GM21515 (cell line): Measurements from ENCODE around the gene SKAP1.

ENCODE experiments used
- ATAC-seq: cut with Tn5 transposase; IDR thresholded peaks from one replicate; pipeline ENCODE4 v1.9.1; 2021; ENCODE audit not compliant: unreplicated experiment

The SKAP1 gene

GRCh38 chr17:48179071-48179945 is 250.7 kb downstream of the SKAP1 start:
- ATAC-seq, result no peak

DNA sequence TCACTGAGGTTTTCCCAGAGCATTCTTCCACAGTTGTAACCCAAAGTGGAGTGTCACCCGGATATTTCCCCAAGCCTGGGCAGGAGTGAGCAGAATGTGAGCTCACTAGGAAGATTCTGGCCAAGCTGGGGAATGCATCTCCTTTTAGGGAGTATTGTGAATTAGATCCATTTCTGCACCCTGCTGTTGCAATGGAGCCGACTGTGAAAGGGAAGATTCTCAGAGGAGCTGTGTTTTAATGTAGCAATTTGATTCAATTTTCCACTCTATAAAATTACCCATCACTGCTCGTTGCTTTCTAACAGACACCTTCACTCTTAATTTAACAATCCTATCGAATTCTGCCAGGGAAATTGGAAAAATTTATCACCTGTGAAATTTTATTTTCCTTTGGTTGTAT is 251.7 kb downstream of the SKAP1 start:
- no peak for ATAC-seq

DNA sequence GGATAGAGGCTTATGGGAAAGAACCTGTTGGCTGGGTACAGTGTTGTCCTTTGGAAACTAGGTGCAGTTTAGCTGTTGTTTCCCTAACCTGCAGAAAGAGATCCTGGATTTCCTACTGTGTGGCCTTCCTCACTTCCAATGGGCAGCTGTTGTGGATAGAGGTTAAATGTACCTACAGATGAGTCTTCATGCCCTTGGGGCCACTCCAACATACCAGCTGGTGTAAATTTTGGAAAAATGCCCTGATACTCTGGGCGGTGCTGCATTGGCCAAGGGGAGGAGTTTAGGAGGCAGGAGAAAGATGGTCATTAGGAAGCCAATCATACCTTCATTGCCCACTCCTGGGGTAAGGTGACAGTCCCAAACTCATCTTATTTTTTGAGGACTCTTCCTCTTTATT is 252.2 kb downstream of the SKAP1 start:
- no peak for ATAC-seq

GRCh38 chr17:48176471-48176855 is 253.6 kb downstream of the SKAP1 start:
- ATAC-seq, result no peak

DNA sequence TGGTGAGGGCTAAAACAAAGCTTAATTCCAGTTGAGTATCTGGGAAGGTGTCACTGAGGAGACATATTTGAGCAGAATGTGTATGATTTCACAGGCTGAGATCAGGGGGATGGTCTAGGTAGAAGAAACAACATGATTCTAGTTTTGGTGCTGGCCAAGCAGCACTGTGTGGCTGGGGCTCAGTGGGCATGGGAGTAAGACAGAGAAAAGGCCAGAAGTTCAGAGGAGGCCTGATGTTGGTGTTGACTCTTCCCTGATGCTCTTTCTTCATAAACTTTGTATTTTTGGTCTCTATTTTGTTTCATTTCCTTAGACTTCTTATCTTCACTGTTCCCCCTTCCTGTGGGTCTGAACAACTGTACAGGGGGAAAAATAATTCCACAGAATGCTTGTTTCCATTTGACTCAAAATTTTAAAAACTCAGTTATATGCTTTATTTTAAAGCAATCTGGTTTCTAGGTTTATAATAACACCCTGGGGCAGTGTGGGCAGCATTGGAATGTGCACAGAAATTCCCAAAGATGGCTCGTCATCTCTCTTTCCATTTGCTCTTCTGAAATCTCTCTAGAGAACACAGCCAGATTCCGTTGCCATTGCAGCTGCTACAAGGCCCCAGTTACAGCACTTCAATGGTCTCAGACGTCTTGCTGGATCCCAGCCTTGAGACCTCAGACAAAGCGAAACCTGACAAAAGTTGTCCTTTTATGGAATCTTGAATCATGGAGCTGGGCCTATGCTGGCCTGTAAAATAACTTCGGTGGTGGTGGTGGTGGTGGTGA is 254.1 kb downstream of the SKAP1 start:
- ATAC-seq, result no peak

- ATAC-seq, result no peak
These were observed 255.0 kb downstream of the SKAP1 start for GRCh38 chr17:48174833-48175523.

DNA sequence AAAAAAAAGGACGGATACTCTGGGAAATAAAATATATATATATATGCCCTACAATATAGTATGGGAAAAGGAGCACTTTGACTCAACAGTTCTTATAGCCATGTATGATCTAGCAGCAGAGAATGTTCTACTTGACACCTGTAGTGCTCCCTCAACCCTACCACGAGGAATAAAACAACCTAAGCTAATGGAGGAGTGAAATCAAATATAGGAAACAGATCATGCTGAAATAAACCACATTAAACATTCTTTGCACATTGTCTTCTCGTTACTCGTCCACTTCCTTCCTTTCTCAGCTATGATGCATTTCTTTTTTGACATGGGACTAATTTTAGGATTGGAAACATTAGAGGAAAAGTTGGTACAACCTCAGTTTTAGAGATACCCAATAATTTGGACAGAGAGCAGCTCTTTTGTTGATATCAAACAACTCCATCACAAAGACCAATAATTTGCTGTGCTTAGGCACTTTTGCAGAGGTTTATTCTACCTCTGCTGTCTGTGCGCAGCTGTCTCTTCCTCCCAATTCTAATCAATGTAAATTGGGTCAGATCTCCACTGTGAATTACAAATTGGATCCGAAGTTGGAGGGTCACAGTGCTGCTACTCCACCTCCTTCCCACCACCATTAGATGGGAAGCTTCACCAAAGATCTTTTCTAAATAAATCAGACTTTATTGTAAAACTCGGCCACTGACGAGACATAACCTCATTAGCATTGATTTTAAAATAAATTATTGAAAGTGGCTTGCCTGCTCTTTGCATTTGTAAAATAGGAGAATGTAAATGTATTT is 256.6 kb downstream of the SKAP1 start:
- ATAC-seq, result no peak

DNA sequence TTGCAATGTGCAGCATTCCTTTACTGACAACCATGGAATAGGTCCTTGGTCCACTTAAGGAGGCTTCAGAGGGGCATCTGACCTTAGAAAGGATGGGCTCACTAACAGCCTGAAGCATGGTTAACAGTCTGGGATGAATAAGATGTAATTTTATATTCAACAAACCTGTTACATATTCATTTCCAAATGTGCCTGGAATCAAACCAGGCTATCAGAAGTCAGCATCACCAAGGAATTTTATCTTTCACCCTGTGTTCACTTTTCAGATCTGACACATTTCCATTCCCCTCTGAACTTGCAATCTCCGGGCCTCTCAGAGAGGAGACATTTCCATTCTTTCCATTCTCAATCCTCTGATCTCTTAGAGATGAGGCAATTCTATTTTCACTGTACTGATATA is 260.1 kb downstream of the SKAP1 start:
- ATAC-seq, result no peak

- no peak for ATAC-seq
These were observed 266.2 kb downstream of the SKAP1 start for GRCh38 chr17:48163809-48164208.

DNA sequence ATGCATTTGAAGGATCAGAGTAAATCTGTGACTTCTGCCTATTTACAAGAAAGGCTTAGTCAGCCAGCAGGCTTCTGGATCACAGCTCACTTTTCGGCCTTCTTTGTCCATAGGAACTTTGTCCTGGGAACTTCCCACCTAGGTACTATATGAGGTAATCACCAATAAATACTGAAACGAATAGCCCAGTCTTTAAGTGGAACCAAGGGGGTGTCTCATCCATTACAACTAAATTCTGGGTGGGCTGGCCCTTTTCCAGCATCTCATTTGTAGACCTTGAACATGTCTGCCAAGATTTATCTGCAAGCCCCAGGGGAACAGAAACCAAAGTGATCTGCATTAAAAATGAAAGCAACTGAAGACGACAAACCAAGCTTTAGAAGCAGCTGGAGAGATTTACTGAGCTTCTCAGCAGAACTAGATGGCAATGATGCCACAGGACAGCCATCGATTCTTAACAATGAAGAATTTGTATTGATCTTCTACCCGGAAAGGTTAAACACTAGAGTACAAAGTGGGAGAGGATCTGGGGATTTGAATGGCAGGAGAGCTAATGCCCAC is 267.0 kb downstream of the SKAP1 start:
- ATAC-seq, result no peak

DNA sequence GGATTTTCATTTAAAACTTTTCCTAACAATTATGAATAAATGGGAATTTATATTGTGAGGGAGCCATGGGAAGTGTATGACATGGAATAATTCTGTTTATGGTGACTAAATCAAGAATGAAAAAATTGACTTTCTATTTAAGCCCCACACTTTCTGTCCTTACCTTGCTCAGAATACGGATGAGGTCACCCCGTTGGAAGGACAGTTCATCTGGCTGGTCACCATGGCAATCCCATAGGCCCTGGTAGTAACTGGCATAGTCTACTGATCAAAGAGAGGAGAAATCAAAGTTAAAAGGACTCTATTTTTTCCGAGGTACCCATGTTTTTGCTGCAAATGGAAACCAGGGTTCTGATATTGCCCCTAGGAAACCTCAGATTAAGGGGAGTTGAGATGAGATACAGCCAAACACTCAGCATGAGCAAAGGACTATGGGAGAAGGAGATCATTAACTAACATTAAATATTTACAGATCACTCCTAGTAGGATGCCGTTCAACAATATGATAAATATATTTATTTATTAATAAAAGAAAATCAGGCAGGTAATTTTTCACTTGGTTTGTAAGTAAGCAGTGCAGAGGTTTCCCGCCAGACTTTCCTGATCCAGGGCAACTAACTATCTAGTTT is 267.6 kb downstream of the SKAP1 start:
- ATAC-seq, result no peak

DNA sequence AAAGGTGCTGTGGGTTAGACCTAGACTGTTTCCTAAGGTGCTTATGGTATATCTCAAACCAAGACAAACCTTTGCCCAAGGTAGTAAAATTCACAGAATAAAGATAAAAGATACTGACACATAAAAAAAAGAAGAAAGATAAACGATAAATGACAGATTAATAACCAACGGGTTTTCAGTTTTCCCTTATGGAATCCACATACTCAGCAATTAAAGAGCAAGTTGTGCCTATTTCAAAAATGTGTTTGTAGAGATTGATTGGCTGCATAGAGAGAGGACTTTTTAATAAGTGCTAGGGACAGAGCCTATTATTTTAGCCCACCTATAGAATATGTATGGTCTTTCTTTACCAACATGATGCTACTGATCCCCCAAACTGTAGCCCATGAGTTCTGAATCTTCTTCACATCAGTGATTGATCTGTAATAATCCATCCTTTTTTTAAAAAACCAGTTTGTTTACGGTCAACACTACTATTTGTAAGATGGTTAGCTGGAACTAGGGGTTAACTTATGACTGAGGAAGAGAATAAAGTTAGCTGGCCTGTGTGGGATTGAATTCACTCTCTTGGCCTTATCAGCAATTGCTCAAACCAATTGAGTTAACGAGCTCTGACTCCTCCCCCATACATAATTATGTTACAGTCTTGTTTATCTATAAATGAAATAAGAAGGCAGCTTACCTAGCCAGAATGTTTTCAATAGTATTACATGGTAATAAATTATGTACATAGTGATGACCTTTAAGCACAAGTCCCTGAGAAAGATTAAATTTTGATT is 268.7 kb downstream of the SKAP1 start:
- no peak for ATAC-seq

DNA sequence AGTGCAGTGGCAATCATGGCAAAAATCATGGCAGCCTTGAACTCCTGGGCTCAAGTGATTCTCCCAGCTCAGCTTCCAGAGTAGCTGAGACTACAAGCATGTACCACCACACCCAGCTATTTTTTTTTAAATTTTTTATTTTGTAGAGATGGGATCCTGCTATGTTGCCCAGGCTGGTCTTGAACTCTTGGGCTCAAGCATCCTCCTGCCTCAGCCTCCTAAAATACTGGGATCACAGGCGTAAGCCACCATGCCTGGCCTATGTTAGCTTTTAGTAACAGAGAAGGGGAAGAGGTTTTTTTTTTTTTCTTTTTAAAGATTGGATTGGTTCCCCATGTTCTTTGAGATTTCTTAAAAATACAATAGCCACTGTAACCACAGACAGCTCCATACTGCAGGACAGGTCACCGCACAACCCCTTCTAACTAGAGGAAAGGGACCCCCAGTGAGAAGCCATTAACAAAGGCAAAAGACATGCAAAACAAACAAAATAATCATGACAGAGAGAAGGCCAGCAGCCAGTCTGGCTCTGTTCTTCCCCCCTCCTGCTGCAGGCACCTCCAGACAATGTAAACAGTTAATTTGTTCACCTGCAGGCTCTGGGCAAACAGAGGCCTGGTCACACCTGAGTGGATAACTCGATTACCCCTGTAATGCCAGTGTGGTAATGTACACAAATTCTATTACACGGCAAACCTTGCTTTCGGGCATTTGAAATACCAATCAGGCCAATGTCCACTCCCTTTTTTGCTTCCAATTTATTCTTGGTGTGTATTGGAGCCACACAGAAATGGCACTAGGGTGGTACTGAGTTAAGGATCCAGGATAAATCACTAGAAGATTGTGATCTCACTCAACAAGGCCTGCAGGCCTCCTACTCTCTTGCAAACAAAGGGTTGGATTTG is 269.6 kb downstream of the SKAP1 start:
- no peak for ATAC-seq

DNA sequence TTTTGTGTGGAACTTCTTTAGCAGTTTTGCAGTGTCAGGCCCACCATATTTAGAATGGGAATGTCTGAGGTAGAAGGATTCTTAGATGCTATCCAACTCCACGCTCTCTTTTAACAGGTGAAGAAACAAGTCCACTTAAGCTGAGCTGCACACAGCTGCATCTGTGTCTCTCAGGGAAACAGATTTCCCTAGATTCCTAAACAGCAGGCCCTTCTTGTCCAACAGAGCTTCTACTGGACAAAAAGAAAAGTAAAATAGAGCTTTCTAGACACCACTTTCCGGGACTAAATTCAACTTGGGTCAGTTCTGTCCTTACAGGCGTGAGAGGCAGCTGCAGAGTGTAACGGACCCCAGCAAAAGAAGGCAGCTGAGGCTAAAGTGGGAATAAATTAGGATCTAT is 270.8 kb downstream of the SKAP1 start:
- ATAC-seq, result no peak

- no peak for ATAC-seq
These were observed 274.0 kb downstream of the SKAP1 start for GRCh38 chr17:48155889-48156611.

- ATAC-seq, result no peak
These were observed 276.2 kb downstream of the SKAP1 start for GRCh38 chr17:48153691-48154358.

DNA sequence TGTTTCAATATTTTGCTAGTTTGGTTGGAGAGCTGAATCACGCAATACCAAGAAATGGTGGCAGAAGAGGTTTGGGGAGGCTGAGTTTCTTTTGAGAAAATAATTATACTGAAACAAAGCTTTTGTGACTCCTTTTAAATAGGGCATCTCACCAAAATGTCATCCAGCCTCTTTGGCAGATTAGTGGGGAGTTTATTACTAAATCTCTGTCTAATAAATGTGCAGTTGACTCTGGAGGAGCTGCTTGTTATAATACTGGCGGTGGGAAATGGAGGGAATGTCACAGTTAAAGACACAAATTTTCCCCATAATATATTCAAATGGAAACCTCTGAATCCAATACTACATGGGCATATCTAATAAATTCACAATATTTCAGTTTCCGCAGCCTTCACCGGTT is 277.7 kb downstream of the SKAP1 start:
- ATAC-seq, result no peak
